SK-N-MC (cell line): ENCODE data around the gene EVL.

Experiments
- EZH2 ChIP-seq: fragments of 200-600 bp; sonication (generic); IDR thresholded peaks from one replicate; pipeline ENCODE4 v1.6.1; 2017; ENCODE audit warnings: antibody characterized with exemption
- FOXP2 ChIP-seq: optimal IDR thresholded peaks from 2 replicates; pipeline ENCODE3; 2011; ENCODE audit warnings: mild to moderate bottlenecking, moderate library complexity; ENCODE audit not compliant: insufficient read depth; ENCODE audit errors: extremely low read length, control extremely low read depth
- POLR2AphosphoS5 ChIP-seq: IDR thresholded peaks from 2 replicates; pipeline ENCODE4 v1.6.1; 2012; ENCODE audit warnings: mild to moderate bottlenecking, low read depth, low read length, borderline replicate concordance

GRCh38 chr14:100075681-100076080 lies 10.5 kb downstream of the EVL start:
- TF ChIP-seq EZH2 (no peak), FOXP2 (no peak), POLR2AphosphoS5 (no peak)
